SK-N-SH treated with all-trans-retinoic acid at 6 μM for 48 hours (cell line): ENCODE measurements around the gene POU3F1.

ENCODE experiments used
- ATAC-seq: fragments of 200-7000 bp; cut with Tn5 transposase; 3 replicates; pipeline ENCODE4 v1.9.1; 2020; ENCODE audit warnings: mild to moderate bottlenecking, moderate library complexity
- BACH2 ChIP-seq: fragments of 250-450 bp; sonication (Bioruptor Pico); IDR thresholded peaks from 2 replicates; pipeline ENCODE4 v1.9.0; 2021; ENCODE audit warnings: mild to moderate bottlenecking, borderline replicate concordance
- ESRRG ChIP-seq: fragments of 250-450 bp; sonication (Bioruptor Pico); IDR thresholded peaks from 2 replicates; pipeline ENCODE4 v1.6.1; 2021; ENCODE audit warnings: mild to moderate bottlenecking
- GLIS3 ChIP-seq: fragments of 250-450 bp; sonication (Bioruptor Pico); IDR thresholded peaks from 2 replicates; pipeline ENCODE4 v1.5.0; 2020; ENCODE audit warnings: mild to moderate bottlenecking, moderate library complexity
- ISL1 ChIP-seq: fragments of 250-450 bp; sonication (Bioruptor Pico); IDR thresholded peaks from 2 replicates; pipeline ENCODE4 v2.1.2; 2022; ENCODE audit warnings: mild to moderate bottlenecking, moderate library complexity
- OSR1 ChIP-seq: fragments of 250-450 bp; sonication (Bioruptor Pico); IDR thresholded peaks from 2 replicates; pipeline ENCODE4 v1.8.0; 2022; ENCODE audit warnings: moderate library complexity, mild to moderate bottlenecking, inconsistent platforms
- PPARA ChIP-seq: fragments of 250-450 bp; sonication (Bioruptor Pico); IDR thresholded peaks from 2 replicates; pipeline ENCODE4 v1.5.0; 2020; ENCODE audit warnings: mild to moderate bottlenecking, borderline replicate concordance
- RARB ChIP-seq: fragments of 250-450 bp; sonication (Bioruptor Pico); IDR thresholded peaks from 2 replicates; pipeline ENCODE4 v1.8.0; 2021; ENCODE audit warnings: mild to moderate bottlenecking, moderate library complexity
- TCF4 ChIP-seq: fragments of 250-450 bp; sonication (Bioruptor Pico); IDR thresholded peaks from 2 replicates; pipeline ENCODE4 v1.8.0; 2021; ENCODE audit warnings: mild to moderate bottlenecking, moderate library complexity, borderline replicate concordance
- ZFP3 ChIP-seq: fragments of 250-450 bp; sonication (Bioruptor Pico); IDR thresholded peaks from 2 replicates; pipeline ENCODE4 v1.5.0; 2020; ENCODE audit warnings: mild to moderate bottlenecking, moderate library complexity
- ZNF565 ChIP-seq: fragments of 450-650 bp; formaldehyde crosslinking; conservative IDR thresholded peaks from 2 replicates; pipeline ENCODE4 v1.5.0; 2020; ENCODE audit warnings: low read depth, mild to moderate bottlenecking, moderate library complexity
- ZNF70 ChIP-seq: fragments of 450-650 bp; formaldehyde crosslinking; IDR thresholded peaks from 2 replicates; pipeline ENCODE4 v1.5.0; 2020; ENCODE audit warnings: mild to moderate bottlenecking, moderate library complexity
- ZNF8 ChIP-seq: fragments of 450-650 bp; formaldehyde crosslinking; IDR thresholded peaks from 2 replicates; pipeline ENCODE4 v1.5.0; 2020; ENCODE audit warnings: mild to moderate bottlenecking, moderate library complexity
- TF ChIP-seq, protein P1 (sequence below): fragments of 250-450 bp; sonication (Bioruptor Pico); IDR thresholded peaks from 2 replicates; pipeline ENCODE4 v1.5.1; 2020; ENCODE audit warnings: low read depth, mild to moderate bottlenecking, moderate library complexity
- TF ChIP-seq, protein P2 (sequence below): fragments of 250-450 bp; sonication (Bioruptor Pico); IDR thresholded peaks from 2 replicates; pipeline ENCODE4 v1.8.0; 2021; ENCODE audit warnings: low read depth, mild to moderate bottlenecking, moderate library complexity, borderline replicate concordance
- TF ChIP-seq, protein P3 (sequence below): fragments of 250-450 bp; sonication (Bioruptor Pico); IDR thresholded peaks from 2 replicates; pipeline ENCODE4 v1.5.1; 2021; ENCODE audit warnings: mild to moderate bottlenecking, moderate library complexity
- TF ChIP-seq, protein P4 (sequence below): fragments of 250-450 bp; sonication (Bioruptor Pico); IDR thresholded peaks from 2 replicates; pipeline ENCODE4 v1.5.0; 2020; ENCODE audit warnings: mild to moderate bottlenecking, moderate library complexity
- TF ChIP-seq, protein P5 (sequence below): fragments of 250-450 bp; sonication (Bioruptor Pico); IDR thresholded peaks from 2 replicates; pipeline ENCODE4 v1.8.0; 2020; ENCODE audit warnings: mild to moderate bottlenecking, moderate library complexity, borderline replicate concordance

The POU3F1 gene

DNA sequence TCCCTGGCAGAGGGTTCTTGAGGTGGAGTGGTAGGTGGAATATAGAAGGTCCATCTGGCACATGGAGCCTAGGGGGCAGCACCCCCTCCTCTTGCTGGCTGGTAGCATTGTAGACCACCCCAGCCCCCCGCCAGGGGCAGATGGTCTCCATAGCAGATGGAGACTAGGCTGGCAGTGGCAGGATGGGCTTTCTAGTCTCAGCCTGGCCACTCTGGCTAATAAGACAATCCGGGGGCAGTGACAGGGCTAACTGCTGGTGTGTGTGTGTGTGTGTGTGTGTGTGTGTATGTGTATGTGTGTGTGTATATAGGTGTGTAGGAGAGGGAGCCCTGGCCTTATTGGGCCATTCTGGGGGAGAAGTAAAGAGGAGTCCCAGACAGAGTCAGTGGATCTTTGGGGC lies 17.9 kb downstream of the POU3F1 start:
- no peak; the same call in 2 of the 3 replicates for ATAC-seq
- TF ChIP-seq ZFP3 (CRISPR knock-in tag) = no peak
- no peak for TF ChIP-seq ZNF70 (CRISPR knock-in tag)
- TF ChIP-seq, protein P1, sequence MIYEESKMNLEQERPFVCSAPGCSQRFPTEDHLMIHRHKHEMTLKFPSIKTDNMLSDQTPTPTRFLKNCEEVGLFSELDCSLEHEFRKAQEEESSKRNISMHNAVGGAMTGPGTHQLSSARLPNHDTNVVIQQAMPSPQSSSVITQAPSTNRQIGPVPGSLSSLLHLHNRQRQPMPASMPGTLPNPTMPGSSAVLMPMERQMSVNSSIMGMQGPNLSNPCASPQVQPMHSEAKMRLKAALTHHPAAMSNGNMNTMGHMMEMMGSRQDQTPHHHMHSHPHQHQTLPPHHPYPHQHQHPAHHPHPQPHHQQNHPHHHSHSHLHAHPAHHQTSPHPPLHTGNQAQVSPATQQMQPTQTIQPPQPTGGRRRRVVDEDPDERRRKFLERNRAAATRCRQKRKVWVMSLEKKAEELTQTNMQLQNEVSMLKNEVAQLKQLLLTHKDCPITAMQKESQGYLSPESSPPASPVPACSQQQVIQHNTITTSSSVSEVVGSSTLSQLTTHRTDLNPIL (CRISPR knock-in tag) = no peak
- TF ChIP-seq, protein P2, sequence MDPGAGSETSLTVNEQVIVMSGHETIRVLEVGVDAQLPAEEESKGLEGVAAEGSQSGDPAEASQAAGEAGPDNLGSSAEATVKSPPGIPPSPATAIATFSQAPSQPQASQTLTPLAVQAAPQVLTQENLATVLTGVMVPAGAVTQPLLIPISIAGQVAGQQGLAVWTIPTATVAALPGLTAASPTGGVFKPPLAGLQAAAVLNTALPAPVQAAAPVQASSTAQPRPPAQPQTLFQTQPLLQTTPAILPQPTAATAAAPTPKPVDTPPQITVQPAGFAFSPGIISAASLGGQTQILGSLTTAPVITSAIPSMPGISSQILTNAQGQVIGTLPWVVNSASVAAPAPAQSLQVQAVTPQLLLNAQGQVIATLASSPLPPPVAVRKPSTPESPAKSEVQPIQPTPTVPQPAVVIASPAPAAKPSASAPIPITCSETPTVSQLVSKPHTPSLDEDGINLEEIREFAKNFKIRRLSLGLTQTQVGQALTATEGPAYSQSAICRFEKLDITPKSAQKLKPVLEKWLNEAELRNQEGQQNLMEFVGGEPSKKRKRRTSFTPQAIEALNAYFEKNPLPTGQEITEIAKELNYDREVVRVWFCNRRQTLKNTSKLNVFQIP (CRISPR knock-in tag) = no peak
- TF ChIP-seq, protein P3, sequence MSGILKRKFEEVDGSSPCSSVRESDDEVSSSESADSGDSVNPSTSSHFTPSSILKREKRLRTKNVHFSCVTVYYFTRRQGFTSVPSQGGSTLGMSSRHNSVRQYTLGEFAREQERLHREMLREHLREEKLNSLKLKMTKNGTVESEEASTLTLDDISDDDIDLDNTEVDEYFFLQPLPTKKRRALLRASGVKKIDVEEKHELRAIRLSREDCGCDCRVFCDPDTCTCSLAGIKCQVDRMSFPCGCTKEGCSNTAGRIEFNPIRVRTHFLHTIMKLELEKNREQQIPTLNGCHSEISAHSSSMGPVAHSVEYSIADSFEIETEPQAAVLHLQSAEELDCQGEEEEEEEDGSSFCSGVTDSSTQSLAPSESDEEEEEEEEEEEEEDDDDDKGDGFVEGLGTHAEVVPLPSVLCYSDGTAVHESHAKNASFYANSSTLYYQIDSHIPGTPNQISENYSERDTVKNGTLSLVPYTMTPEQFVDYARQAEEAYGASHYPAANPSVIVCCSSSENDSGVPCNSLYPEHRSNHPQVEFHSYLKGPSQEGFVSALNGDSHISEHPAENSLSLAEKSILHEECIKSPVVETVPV (CRISPR knock-in tag) = no peak
- TF ChIP-seq ESRRG (CRISPR knock-in tag) = no peak
- TF ChIP-seq ZNF8 (CRISPR knock-in tag) = no peak
- TF ChIP-seq PPARA (CRISPR knock-in tag) = no peak
- no peak for TF ChIP-seq RARB
- TF ChIP-seq TCF4 (CRISPR knock-in tag) = no peak
- TF ChIP-seq GLIS3 (CRISPR knock-in tag) = no peak
- TF ChIP-seq ISL1 (CRISPR knock-in tag) = no peak
- TF ChIP-seq ZNF565 (CRISPR knock-in tag) = no peak
- TF ChIP-seq BACH2 = no peak

DNA sequence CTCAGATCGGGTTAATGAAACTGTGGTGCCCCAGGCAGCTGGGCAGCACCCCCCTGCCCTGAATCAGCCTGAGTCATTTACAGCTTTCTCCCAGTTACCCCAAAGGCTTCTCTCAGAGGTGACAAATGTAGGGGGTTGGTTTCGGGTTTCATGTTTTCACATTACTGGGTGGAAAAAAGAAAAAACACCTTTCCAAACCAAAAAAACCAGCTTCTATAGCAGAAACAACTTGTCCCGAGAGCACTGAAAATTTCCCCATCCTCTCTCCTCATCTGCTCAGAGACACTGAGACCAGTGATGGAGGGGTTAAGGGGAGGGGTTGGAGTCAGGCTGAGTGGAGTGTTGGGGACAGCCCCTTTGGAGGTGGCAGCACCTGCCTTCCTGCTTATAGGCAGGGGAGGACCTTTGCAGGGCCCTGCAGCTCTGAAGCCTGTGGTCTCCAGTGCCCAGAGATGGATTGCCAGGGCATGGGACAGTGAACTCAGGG lies 18.4 kb downstream of the POU3F1 start:
- ATAC-seq = no peak
- TF ChIP-seq, protein P1 (CRISPR knock-in tag) = no peak
- TF ChIP-seq PPARA (CRISPR knock-in tag) = no peak
- TF ChIP-seq TCF4 (CRISPR knock-in tag) = no peak

DNA sequence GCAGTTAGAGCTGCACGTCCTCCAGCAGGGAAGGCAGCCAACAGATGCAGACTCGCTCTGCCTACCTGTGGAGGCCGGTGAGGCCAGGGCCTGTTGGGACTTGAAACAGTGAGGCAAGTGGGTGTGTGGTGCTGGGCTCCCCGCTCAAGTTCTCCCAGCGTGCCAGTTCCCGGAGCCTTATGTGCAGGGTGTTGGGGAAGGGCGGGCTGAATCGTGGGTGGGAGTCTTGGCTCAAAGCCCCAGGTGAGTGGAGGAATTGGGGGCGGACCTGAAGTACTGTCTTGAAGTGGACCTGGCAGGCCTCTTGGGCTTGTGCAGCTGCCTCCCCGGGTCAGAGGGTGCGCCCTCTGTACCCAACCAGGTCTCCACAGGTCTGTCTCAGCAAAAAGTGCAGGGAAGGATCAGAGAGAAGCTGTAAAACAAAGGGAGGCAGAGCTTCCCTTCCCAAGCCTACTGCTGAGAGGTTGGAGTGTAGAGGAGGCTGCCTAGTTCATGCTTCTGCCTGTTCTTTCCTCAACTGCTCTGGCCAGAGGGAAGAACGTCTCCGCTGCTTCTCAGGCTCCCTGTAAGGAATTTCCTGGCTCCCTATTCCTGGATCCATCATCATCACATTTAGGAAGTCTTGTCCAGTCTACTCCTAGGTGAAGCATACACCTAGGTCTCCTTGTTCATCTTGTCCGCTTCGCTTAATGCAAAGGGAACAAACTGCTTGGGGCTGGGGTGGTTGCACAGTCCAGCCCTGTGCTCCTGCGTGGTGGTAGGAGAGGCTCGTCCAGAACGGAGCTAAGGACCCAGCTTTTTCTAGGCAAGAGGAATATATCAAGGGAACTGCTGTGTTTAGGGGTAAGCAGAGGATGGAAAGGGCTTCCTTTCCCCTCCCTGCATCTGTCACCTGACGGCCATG lies 19.1 kb downstream of the POU3F1 start:
- ATAC-seq = no peak
- TF ChIP-seq PPARA (CRISPR knock-in tag) = no peak
- TF ChIP-seq, protein P2 (CRISPR knock-in tag) = no peak
- TF ChIP-seq OSR1 = no peak
- TF ChIP-seq, protein P3 (CRISPR knock-in tag) = no peak
- no peak for TF ChIP-seq GLIS3 (CRISPR knock-in tag)
- TF ChIP-seq, protein P1 (CRISPR knock-in tag) = no peak
- TF ChIP-seq, protein P4, sequence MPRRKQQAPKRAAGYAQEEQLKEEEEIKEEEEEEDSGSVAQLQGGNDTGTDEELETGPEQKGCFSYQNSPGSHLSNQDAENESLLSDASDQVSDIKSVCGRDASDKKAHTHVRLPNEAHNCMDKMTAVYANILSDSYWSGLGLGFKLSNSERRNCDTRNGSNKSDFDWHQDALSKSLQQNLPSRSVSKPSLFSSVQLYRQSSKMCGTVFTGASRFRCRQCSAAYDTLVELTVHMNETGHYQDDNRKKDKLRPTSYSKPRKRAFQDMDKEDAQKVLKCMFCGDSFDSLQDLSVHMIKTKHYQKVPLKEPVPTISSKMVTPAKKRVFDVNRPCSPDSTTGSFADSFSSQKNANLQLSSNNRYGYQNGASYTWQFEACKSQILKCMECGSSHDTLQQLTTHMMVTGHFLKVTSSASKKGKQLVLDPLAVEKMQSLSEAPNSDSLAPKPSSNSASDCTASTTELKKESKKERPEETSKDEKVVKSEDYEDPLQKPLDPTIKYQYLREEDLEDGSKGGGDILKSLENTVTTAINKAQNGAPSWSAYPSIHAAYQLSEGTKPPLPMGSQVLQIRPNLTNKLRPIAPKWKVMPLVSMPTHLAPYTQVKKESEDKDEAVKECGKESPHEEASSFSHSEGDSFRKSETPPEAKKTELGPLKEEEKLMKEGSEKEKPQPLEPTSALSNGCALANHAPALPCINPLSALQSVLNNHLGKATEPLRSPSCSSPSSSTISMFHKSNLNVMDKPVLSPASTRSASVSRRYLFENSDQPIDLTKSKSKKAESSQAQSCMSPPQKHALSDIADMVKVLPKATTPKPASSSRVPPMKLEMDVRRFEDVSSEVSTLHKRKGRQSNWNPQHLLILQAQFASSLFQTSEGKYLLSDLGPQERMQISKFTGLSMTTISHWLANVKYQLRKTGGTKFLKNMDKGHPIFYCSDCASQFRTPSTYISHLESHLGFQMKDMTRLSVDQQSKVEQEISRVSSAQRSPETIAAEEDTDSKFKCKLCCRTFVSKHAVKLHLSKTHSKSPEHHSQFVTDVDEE (CRISPR knock-in tag) = no peak
- TF ChIP-seq, protein P5, sequence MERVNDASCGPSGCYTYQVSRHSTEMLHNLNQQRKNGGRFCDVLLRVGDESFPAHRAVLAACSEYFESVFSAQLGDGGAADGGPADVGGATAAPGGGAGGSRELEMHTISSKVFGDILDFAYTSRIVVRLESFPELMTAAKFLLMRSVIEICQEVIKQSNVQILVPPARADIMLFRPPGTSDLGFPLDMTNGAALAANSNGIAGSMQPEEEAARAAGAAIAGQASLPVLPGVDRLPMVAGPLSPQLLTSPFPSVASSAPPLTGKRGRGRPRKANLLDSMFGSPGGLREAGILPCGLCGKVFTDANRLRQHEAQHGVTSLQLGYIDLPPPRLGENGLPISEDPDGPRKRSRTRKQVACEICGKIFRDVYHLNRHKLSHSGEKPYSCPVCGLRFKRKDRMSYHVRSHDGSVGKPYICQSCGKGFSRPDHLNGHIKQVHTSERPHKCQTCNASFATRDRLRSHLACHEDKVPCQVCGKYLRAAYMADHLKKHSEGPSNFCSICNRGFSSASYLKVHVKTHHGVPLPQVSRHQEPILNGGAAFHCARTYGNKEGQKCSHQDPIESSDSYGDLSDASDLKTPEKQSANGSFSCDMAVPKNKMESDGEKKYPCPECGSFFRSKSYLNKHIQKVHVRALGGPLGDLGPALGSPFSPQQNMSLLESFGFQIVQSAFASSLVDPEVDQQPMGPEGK (CRISPR knock-in tag) = no peak
- TF ChIP-seq ZFP3 (CRISPR knock-in tag) = no peak
- TF ChIP-seq RARB = no peak
